Endothelial cell of umbilical vein (primary cell): ENCODE measurements around the gene EIF4B. TPM values are rescaled to one million over a fixed set of nuclear protein-coding genes. Genes with fewer than 3 reads are reported as not detected.

Experiments
- BruUV-seq: library from RNA; stranded (reverse); fragments of 400-500 nt; replicated peaks from 2 replicates; lab custom pipeline; 2021; lab: Mats Ljungman, UMichigan
- CTCF ChIA-PET: fragments of 300-600, 350-600 bp; sonication (Branson Sonifier 250); formaldehyde crosslinking; loops from one replicate; lab custom pipeline; 2021; ENCODE audit warnings: antibody characterized with exemption, inconsistent platforms; lab: Charles Lee
- POLR2A ChIA-PET: fragments of 300-600, 350-600 bp; sonication (Branson Sonifier 250); formaldehyde crosslinking; loops from one replicate; lab custom pipeline; 2021; ENCODE audit warnings: antibody characterized with exemption, inconsistent platforms; lab: Charles Lee
- DNase-seq: peaks from one replicate; pipeline ENCODE4 v3.0.0-alpha.2; 2011; ENCODE audit warnings: low read depth, low spot score
- FAIRE-seq: peaks from 2 replicates; lab custom pipeline; 2011; peaks lifted over from hg19 to GRCh38; lab: Jason Lieb, UNC
- H2AFZ ChIP-seq: 2 replicates; pipeline ENCODE4 v1.6.0; 2012; ENCODE audit warnings: low read depth, low read length, control low read depth, inconsistent platforms
- H3K27ac ChIP-seq: 2 replicates; pipeline ENCODE4 v1.5.1; 2011; ENCODE audit warnings: low read depth, mild to moderate bottlenecking, control low read depth, low read length, moderate library complexity; ENCODE audit not compliant: insufficient read depth
- H3K27me3 ChIP-seq, 2 experiments: 2 replicates each; pipeline versions ENCODE4 v1.6.0 to v1.6.1; 2011; ENCODE audit warnings: low read length in 2 of 2, mixed read lengths in 1 of 2; ENCODE audit not compliant: control insufficient read depth in 2 of 2, insufficient read depth in 2 of 2
- H3K36me3 ChIP-seq, 2 experiments: 2 replicates in 1 of 2; 3 replicates in 1 of 2; pipeline ENCODE4 v1.5.1; 2011; ENCODE audit warnings: low read length in 2 of 2, mild to moderate bottlenecking in 1 of 2, moderate library complexity in 1 of 2; ENCODE audit not compliant: control insufficient read depth in 2 of 2, insufficient read depth in 2 of 2; ENCODE audit errors: extremely low read depth in 1 of 2
- H3K4me1 ChIP-seq: 3 replicates; pipeline ENCODE4 v1.5.1; 2011; ENCODE audit warnings: mild to moderate bottlenecking, low read length; ENCODE audit not compliant: control insufficient read depth, insufficient read depth; ENCODE audit errors: extremely low read depth
- H3K4me2 ChIP-seq: 2 replicates; pipeline ENCODE4 v1.6.1; 2011; ENCODE audit warnings: low read length, control low read depth, mixed read lengths; ENCODE audit not compliant: insufficient read depth
- H3K4me3 ChIP-seq, 3 experiments: fragments of 200-600 bp in 1 of 3; sonication (generic), shearing (Covaris generic) in 1 of 3; replicated peaks in 1 of 3; 2 replicates each; pipeline ENCODE4 v1.5.1; 2011 to 2016; ENCODE audit warnings: control low read depth in 3 of 3, low read length in 3 of 3, mild to moderate bottlenecking in 2 of 3, inconsistent platforms in 1 of 3, low read depth in 1 of 3, moderate library complexity in 1 of 3; ENCODE audit not compliant: insufficient read depth in 1 of 3
- H3K79me2 ChIP-seq: 2 replicates; pipeline ENCODE4 v1.6.0; 2012; ENCODE audit warnings: low read length, inconsistent platforms; ENCODE audit not compliant: control insufficient read depth, insufficient read depth
- H3K9ac ChIP-seq: replicated peaks from 2 replicates; pipeline ENCODE3; 2011; ENCODE audit warnings: low read length, control low read depth; ENCODE audit not compliant: insufficient read depth; ENCODE audit errors: extremely low read depth
- H3K9me1 ChIP-seq: replicated peaks from 3 replicates; pipeline ENCODE4 v1.6.0; 2011; ENCODE audit warnings: mild to moderate bottlenecking, low read length; ENCODE audit not compliant: control insufficient read depth, insufficient read depth; ENCODE audit errors: extremely low read depth
- H3K9me3 ChIP-seq: replicated peaks from 2 replicates; pipeline ENCODE4 v1.5.1; 2012; ENCODE audit warnings: low read length, inconsistent platforms; ENCODE audit not compliant: control insufficient read depth, insufficient read depth
- H4K20me1 ChIP-seq: replicated peaks from 2 replicates; pipeline ENCODE3; 2011; ENCODE audit warnings: mild to moderate bottlenecking, low read length; ENCODE audit not compliant: control insufficient read depth, insufficient read depth; ENCODE audit errors: extremely low read depth
- CTCF ChIP-seq, 2 donors: IDR thresholded peaks; 1 replicate in 1 of 2; 2 replicates in 1 of 2; pipeline ENCODE4 v1.5.1; 2011; ENCODE audit warnings: low read length in 2 of 2, mild to moderate bottlenecking in 2 of 2, moderate library complexity in 2 of 2, control low read depth in 1 of 2, inconsistent platforms in 1 of 2, low read depth in 1 of 2; ENCODE audit not compliant: insufficient read depth in 1 of 2; ENCODE audit errors: extremely low read depth in 1 of 2
- FOS ChIP-seq: IDR thresholded peaks from 2 replicates; pipeline ENCODE4 v1.6.1; 2011; ENCODE audit warnings: mild to moderate bottlenecking, low read length, moderate library complexity, borderline replicate concordance; ENCODE audit not compliant: insufficient read depth
- GATA2 ChIP-seq: IDR thresholded peaks from 2 replicates; pipeline ENCODE4 v1.7.0; 2011; ENCODE audit warnings: low read depth, mild to moderate bottlenecking, moderate library complexity, mixed read lengths, low read length; ENCODE audit not compliant: insufficient read length, insufficient read depth
- JUN ChIP-seq: IDR thresholded peaks from 2 replicates; pipeline ENCODE4 v1.6.1; 2011; ENCODE audit warnings: borderline replicate concordance, low read depth; ENCODE audit not compliant: insufficient read length, insufficient read depth
- MYC ChIP-seq: IDR thresholded peaks from one replicate; pipeline ENCODE4 v1.6.1; 2011; ENCODE audit warnings: mild to moderate bottlenecking, low read depth, low read length
- POLR2A ChIP-seq: IDR thresholded peaks from 2 replicates; pipeline ENCODE4 v1.6.1; 2012; ENCODE audit warnings: low read depth, mild to moderate bottlenecking, control low read depth, low read length
- dilution Hi-C: fragments of 300-500 bp; cut with MboI; formaldehyde crosslinking; loops from one replicate; pipeline ENCODE4 v1.15.0; 2019; ENCODE audit warnings: low sequenced_read_pairs; ENCODE audit not compliant: extremely low pct_ligation_motif_present
- intact Hi-C: fragments of 100-400 bp; cut with micrococcal nuclease; formaldehyde crosslinking; loops from one replicate; pipeline ENCODE4 v1.10.0; 2022
- polyA plus RNA-seq, 4 experiments: library from polyadenylated mRNA; depleted of rRNA in 3 of 4; stranded (reverse) in 3 of 4; unstranded in 1 of 4; fragments of >200 nt; gene quantifications; 2 replicates each; pipeline versions ENCODE4 v1.2.1 to v1.2.3, GENCODE V29; 2011 to 2012; ENCODE audit warnings: missing spikeins in 1 of 4
- total RNA-seq: library from RNA; stranded (reverse); gene quantifications from 2 replicates; pipeline ENCODE4 v1.2.3, GENCODE V29; 2021
- TF ChIP-seq, protein P1 (sequence below): IDR thresholded peaks from 2 replicates; pipeline ENCODE4 v1.6.1; 2011; ENCODE audit not compliant: insufficient read depth, insufficient read length

The EIF4B gene
- total and polyA plus RNA-seq, 2 donors (not counting 3 experiments of a cell fraction or from before 2014, with no cell fraction given), result 233 to 382 TPM

- H3K4me3 ChIP-seq, result no peak overlapping the region
- DNase-seq (no peak), FAIRE-seq (no peak)
- H3K27ac ChIP-seq, result no peak overlapping the region
- H3K27me3 ChIP-seq, result no peaks in the 10 kb centered on the region
- CTCF ChIA-PET, result interaction anchor here (0.5 to 14.2 kb wide), 5 partner anchors 9 to 160 kb away, joined by 3 to 463 read pairs (median 45); partner anchors contain the start of genes IGFBP6, SOAT2 and TNS2
- no peaks in the 10 kb centered on the region for H4K20me1 ChIP-seq
- no peak overlapping the region for H3K9ac ChIP-seq
- H3K36me3 ChIP-seq, result peaks cover 5 to 38% of the 10 kb centered on the region in 2 experiments
- intact Hi-C loops, result no loop called here
- H3K79me2 ChIP-seq, result no peaks in the 10 kb centered on the region
- dilution Hi-C loops, result no loop called here
- H3K9me1 ChIP-seq, result no peaks in the 10 kb centered on the region
- H3K9me3 ChIP-seq, result no peaks in the 10 kb centered on the region
- peaks cover 32% of the 10 kb centered on the region for H3K4me1 ChIP-seq
- POLR2A ChIA-PET, result no interaction called here
- H2AFZ ChIP-seq, result no peak overlapping the region
- BruUV-seq, result no TSS peak
- TF ChIP-seq FOS (no peak), POLR2A (peak; percentile 64)
- no peak overlapping the region for H3K4me2 ChIP-seq
These were observed 56.9 kb downstream of the EIF4B start for GRCh38 chr12:53062977-53063707.

GRCh38 chr12:53063708-53064612, 57.7 kb downstream of the EIF4B start:
- H3K27me3 ChIP-seq, result no peaks in the 10 kb centered on the region
- FAIRE-seq (no peak), DNase-seq (no peak)
- intact Hi-C loops (no loop called here), dilution Hi-C loops (no loop called here)
- no peak overlapping the region for H3K27ac ChIP-seq
- TF ChIP-seq POLR2A (no peak), GATA2 (no peak), JUN (no peak), MYC (no peak), CTCF (IDR thresholded peaks at IDR 0.05; ENCODE audit: extremely low read depth in 1 of 2, insufficient read depth in 1 of 2, low read depth in 1 of 2, low read length in 2 of 2) (no peak)
- TF ChIP-seq, protein P1, sequence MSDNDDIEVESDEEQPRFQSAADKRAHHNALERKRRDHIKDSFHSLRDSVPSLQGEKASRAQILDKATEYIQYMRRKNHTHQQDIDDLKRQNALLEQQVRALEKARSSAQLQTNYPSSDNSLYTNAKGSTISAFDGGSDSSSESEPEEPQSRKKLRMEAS, result no peak
- H4K20me1 ChIP-seq, result no peaks in the 10 kb centered on the region
- peaks cover 5 to 31% of the 10 kb centered on the region in 2 experiments for H3K36me3 ChIP-seq
- H3K9me3 ChIP-seq, result no peaks in the 10 kb centered on the region
- no peak overlapping the region for H3K4me3 ChIP-seq
- H3K79me2 ChIP-seq, result no peaks in the 10 kb centered on the region
- H2AFZ ChIP-seq, result no peak overlapping the region
- H3K9ac ChIP-seq, result no peak overlapping the region
- H3K9me1 ChIP-seq, result no peaks in the 10 kb centered on the region
- TSS peak; percentile 55 for BruUV-seq
- CTCF ChIA-PET, result interaction anchor here (0.9 to 14.2 kb wide), 7 partner anchors 10 to 135 kb away, joined by 3 to 463 read pairs (median 79); partner anchors contain the start of genes IGFBP6, SOAT2, SPRYD3 and TNS2
- no peak overlapping the region for H3K4me2 ChIP-seq
- peaks cover 32% of the 10 kb centered on the region for H3K4me1 ChIP-seq
- POLR2A ChIA-PET, result no interaction called here
